Fibroblast of villous mesenchyme (primary cell): ENCODE measurements around the gene HMMR. TPM values are rescaled to one million over a fixed set of nuclear protein-coding genes. Genes with fewer than 3 reads are reported as not detected.

Experiments
- DNase-seq: peaks from one replicate; pipeline ENCODE4 v3.0.0-alpha.2; 2010; ENCODE audit warnings: low read depth
- H3K4me3 ChIP-seq: 2 replicates; pipeline ENCODE4 v1.5.1; 2011; ENCODE audit warnings: low read depth, mild to moderate bottlenecking, low read length
- total RNA-seq: library from RNA; depleted of rRNA; stranded (reverse); fragments of >200 nt; gene quantifications from 2 replicates; pipeline ENCODE4 v1.2.3, GENCODE V29; 2012
- TF ChIP-seq, protein P1 (sequence below): IDR thresholded peaks from 2 replicates; pipeline ENCODE4 v1.5.1; 2012; ENCODE audit warnings: low read depth, mild to moderate bottlenecking, low read length; ENCODE audit not compliant: insufficient read depth

The HMMR gene
- total RNA-seq, 1 donor, result 32.8 TPM

- H3K4me3 ChIP-seq, result no peak overlapping the region
- TF ChIP-seq, protein P1, sequence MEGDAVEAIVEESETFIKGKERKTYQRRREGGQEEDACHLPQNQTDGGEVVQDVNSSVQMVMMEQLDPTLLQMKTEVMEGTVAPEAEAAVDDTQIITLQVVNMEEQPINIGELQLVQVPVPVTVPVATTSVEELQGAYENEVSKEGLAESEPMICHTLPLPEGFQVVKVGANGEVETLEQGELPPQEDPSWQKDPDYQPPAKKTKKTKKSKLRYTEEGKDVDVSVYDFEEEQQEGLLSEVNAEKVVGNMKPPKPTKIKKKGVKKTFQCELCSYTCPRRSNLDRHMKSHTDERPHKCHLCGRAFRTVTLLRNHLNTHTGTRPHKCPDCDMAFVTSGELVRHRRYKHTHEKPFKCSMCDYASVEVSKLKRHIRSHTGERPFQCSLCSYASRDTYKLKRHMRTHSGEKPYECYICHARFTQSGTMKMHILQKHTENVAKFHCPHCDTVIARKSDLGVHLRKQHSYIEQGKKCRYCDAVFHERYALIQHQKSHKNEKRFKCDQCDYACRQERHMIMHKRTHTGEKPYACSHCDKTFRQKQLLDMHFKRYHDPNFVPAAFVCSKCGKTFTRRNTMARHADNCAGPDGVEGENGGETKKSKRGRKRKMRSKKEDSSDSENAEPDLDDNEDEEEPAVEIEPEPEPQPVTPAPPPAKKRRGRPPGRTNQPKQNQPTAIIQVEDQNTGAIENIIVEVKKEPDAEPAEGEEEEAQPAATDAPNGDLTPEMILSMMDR, result peak; percentile 30
- DNase-seq, result peak; percentile 26
Observed at GRCh38 chr5:163473635-163474243, 13.3 kb downstream of the HMMR start.

DNA sequence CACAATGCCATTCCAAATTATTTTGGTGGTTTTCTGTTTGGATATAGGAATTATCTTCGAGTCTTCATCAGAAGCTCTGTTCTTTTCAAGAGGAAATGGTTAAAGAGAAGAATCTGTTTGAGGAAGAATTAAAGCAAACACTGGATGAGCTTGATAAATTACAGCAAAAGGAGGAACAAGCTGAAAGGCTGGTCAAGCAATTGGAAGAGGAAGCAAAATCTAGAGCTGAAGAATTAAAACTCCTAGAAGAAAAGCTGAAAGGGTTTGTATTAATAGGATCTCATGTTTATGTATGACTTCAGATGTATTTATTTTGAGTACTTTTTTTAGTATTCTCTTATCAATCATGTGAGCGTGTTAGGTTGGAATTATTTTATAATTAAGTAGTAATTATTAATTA lies 15.0 kb downstream of the HMMR start:
- H3K4me3 ChIP-seq, result no peak overlapping the region
- DNase-seq, result no peak
- TF ChIP-seq, protein P1, result no peak

DNA sequence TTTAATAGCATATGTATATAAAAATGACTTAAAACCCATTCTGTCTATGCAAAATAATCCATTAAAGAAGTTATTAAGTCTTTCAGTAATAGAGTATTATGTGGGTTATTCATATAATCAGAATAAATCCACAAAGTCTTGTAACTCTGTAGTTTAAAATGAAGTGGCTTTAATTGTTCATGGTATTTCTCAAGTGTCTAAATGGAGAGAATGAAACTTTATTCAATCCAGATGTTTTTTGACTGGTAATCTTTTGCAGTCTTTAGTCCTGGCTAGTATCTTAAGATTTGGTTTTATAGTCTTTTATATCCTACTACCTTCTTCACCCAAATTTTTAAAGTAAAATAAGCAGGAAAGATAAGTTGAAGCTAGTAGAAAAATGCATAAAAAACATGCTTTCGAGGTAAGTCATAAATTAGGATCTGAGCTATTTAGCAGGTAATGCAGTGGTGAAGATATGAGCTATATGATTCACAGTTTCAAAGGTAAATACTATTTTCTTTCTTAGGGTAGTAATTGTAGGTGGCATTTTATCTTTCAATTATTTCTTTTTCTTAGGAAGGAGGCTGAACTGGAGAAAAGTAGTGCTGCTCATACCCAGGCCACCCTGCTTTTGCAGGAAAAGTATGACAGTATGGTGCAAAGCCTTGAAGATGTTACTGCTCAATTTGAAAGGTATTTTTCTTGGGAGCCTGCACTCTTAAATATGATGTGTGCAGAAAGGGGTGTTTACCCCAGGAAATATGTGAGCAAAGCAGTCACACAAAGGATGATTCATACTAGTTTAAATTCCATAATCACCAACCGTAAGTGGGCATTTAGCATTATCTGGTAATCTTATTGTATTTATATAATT lies 17.9 kb downstream of the HMMR start:
- TF ChIP-seq, protein P1, result no peak
- H3K4me3 ChIP-seq, result no peak overlapping the region
- DNase-seq, result peak; percentile 35

GRCh38 chr5:163478982-163479271 lies 18.5 kb downstream of the HMMR start:
- no peak overlapping the region for H3K4me3 ChIP-seq
- no peak for DNase-seq
- TF ChIP-seq, protein P1, result no peak

DNA sequence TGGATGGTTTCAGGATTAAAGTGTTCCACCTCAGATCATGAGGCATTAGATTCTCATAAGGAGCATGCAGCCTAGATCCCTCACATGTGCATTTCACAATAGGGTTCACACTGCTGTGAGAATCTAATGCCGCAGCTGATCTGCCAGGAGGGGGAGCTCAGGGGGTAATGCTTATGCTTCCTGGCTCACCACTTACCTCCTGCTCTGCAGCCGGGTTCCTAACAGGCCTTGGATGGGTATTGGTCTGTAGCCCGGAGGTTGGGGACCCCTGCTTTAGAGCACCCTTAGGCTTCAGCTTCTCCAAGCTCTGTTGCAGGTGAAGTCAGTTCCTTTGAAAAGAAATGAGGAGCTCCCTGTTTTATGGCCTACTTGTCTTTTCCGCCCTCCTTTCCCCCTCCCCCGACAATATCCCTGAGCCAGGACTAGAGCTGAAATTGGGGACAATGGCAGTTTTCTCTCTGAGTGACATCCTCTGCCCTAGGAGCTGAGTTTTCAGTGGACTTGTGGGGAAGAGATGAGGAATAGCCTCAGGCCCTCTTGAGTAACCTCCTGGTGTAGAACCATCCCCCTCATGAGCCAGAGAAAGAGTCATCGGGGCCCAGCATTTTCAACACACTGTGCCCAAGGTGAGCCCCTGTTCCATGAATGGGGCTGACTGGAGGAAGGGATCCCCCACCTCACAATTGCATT lies 28.8 kb downstream of the HMMR start:
- TF ChIP-seq, protein P1, result peak; percentile 45
- H3K4me3 ChIP-seq, result no peak overlapping the region
- DNase-seq, result peak; percentile 66

DNA sequence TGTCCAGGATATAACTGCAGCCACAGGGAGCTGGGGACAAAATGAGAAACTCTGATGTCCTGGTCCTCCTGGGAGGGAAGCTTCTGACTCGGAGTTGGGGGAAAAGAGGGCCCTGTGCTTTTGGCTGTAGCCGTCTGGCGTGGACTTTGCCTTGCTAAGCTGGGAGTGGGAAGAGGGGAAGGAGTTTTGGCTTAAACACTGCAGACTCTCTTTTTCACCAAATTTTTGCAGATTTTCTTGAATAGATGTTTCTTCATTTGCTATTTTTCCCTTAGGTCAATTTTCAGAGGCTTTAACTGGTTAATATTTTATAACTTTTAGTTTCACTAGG lies 29.3 kb downstream of the HMMR start:
- DNase-seq, result no peak

More for the DNA sequence above, 29.3 kb downstream of the HMMR start:
- H3K4me3 ChIP-seq, result no peak overlapping the region
- TF ChIP-seq, protein P1, result no peak
